ENCODE data around the gene NACC2.
A peak's percentile ranks its signal among the peaks of the same experiment; 100 is the strongest.

Gene NACC2

GRCh38 chr9:136011376-136011702 is 83.8 kb downstream of the NACC2 start:
- Histone ChIP-seq H3K36me3 (ENCODE audit: control insufficient read depth, insufficient read depth, low read length) (peaks cover 3% of the 10 kb centered on the region), H3K4me3 (ENCODE audit: low read length) (no peak overlapping the region), H3K9ac (ENCODE audit: low read length) (no peak overlapping the region), H3K4me1 (ENCODE audit: control insufficient read depth, insufficient read depth, low read length) (peaks cover 22% of the 10 kb centered on the region), H3K27ac (ENCODE audit: low read depth, low read length) (peak overlapping the region; percentile 75), H3K27me3 (ENCODE audit: control insufficient read depth, insufficient read depth, low read length) (no peaks in the 10 kb centered on the region)

GRCh38 chr9:136010615-136011361 is 84.3 kb downstream of the NACC2 start:
- Histone ChIP-seq H3K27ac (ENCODE audit: low read depth, low read length) (peak overlapping the region; percentile 51), H3K9ac (ENCODE audit: low read length) (no peak overlapping the region), H3K36me3 (ENCODE audit: control insufficient read depth, insufficient read depth, low read length) (peaks cover 3% of the 10 kb centered on the region), H3K4me3 (ENCODE audit: low read length) (no peak overlapping the region), H3K27me3 (ENCODE audit: control insufficient read depth, insufficient read depth, low read length) (no peaks in the 10 kb centered on the region), H3K4me1 (ENCODE audit: control insufficient read depth, insufficient read depth, low read length) (peaks cover 22% of the 10 kb centered on the region)

- Histone ChIP-seq H3K27ac (ENCODE audit: low read depth, low read length) (no peak overlapping the region), H3K9ac (ENCODE audit: low read length) (no peak overlapping the region), H3K4me1 (ENCODE audit: control insufficient read depth, insufficient read depth, low read length) (peaks cover 22% of the 10 kb centered on the region), H3K27me3 (ENCODE audit: control insufficient read depth, insufficient read depth, low read length) (no peaks in the 10 kb centered on the region), H3K36me3 (ENCODE audit: control insufficient read depth, insufficient read depth, low read length) (peaks cover 3% of the 10 kb centered on the region), H3K4me3 (ENCODE audit: low read length) (no peak overlapping the region)
Observed at GRCh38 chr9:136010176-136010575, 84.9 kb downstream of the NACC2 start.

GRCh38 chr9:136009516-136009915 is 85.6 kb downstream of the NACC2 start:
- Histone ChIP-seq H3K36me3 (ENCODE audit: control insufficient read depth, insufficient read depth, low read length) (peaks cover 3% of the 10 kb centered on the region), H3K4me3 (ENCODE audit: low read length) (no peak overlapping the region), H3K9ac (ENCODE audit: low read length) (no peak overlapping the region), H3K4me1 (ENCODE audit: control insufficient read depth, insufficient read depth, low read length) (peaks cover 22% of the 10 kb centered on the region), H3K27ac (ENCODE audit: low read depth, low read length) (no peak overlapping the region), H3K27me3 (ENCODE audit: control insufficient read depth, insufficient read depth, low read length) (no peaks in the 10 kb centered on the region)

GRCh38 chr9:136008693-136008997 is 86.4 kb downstream of the NACC2 start:
- peaks cover 3% of the 10 kb centered on the region for H3K36me3 ChIP-seq (ENCODE audit: control insufficient read depth, insufficient read depth, low read length)
- H3K27me3 ChIP-seq (ENCODE audit: control insufficient read depth, insufficient read depth, low read length): no peaks in the 10 kb centered on the region
- no peak overlapping the region for H3K4me3 ChIP-seq (ENCODE audit: low read length)
- H3K27ac ChIP-seq (ENCODE audit: low read depth, low read length): peak overlapping the region; percentile 73
- H3K4me1 ChIP-seq (ENCODE audit: control insufficient read depth, insufficient read depth, low read length): peaks cover 22% of the 10 kb centered on the region
- no peak overlapping the region for H3K9ac ChIP-seq (ENCODE audit: low read length)

DNA sequence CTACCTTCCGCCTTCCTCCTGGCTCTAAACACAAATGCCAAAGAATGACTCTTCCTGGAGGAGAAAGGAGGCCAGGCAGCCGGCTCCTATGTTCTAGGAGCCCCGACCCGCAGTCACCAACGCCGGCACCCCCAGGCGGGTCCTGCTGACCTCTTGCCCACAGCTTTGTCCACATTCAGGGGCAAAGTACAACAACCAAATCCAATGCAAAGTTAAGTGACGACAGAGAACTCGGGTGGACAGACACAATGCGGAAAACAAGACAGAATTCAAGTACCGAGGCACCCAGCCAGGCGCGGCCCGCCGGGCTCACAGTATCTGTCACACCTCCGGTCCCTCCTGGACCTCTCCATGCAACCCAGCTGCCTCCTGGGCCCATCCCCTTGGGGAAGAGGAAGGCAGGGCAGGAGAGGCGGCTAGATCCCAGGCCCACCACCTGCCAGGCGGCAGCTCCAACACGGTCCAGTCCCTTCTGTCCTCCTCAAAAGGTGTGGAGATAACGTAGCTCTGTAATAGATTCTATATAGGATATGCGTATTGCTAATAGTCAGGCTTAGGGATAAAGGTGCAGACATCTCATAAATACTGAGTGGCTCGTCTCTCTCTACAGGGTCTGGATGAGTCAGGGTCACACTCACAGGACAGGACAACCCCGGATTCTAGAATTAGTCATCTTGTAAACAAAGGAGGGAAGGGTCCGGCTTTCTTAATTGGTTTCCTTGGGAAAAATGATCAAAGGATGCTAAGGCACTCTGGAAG is 87.0 kb downstream of the NACC2 start:
- no peaks in the 10 kb centered on the region for H3K36me3 ChIP-seq (ENCODE audit: control insufficient read depth, insufficient read depth, low read length)
- peaks cover 27% of the 10 kb centered on the region for H3K4me1 ChIP-seq (ENCODE audit: control insufficient read depth, insufficient read depth, low read length)
- peak overlapping the region; percentile 73 for H3K27ac ChIP-seq (ENCODE audit: low read depth, low read length)
- H3K9ac ChIP-seq (ENCODE audit: low read length): no peak overlapping the region
- H3K27me3 ChIP-seq (ENCODE audit: control insufficient read depth, insufficient read depth, low read length): no peaks in the 10 kb centered on the region
- H3K4me3 ChIP-seq (ENCODE audit: low read length): no peak overlapping the region

DNA sequence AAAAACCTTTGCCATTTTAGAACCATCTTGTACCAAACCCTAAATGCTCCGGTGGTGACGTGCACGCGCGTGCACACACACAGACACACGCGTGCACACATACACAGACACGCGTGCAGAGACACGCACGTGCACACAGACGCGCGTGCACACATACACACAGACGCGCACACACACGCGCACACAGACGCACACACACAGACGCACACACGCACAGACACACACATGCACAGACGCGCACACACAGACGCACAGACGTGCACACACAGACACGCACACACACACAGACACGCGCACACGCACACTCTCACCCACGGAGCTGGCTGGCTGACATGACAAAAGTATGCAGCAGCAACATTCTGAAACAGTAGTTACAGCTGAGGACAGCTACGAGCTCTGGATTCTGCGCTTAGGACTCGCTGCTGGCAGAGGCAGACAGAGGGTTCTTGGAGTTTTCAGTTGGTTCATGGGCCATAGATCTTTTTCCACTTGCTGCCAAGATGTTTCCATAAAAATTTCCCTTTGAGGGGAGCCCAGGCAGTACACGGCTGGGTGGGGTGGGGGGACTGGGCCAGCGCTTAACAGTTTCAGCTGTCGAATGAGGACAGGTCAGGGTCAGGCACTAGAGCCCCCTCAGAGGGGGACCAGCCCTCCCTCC is 87.7 kb downstream of the NACC2 start:
- Histone ChIP-seq H3K36me3 (ENCODE audit: control insufficient read depth, insufficient read depth, low read length) (no peaks in the 10 kb centered on the region), H3K4me3 (ENCODE audit: low read length) (no peak overlapping the region), H3K27ac (ENCODE audit: low read depth, low read length) (peak overlapping the region; percentile 73), H3K9ac (ENCODE audit: low read length) (no peak overlapping the region), H3K4me1 (ENCODE audit: control insufficient read depth, insufficient read depth, low read length) (peaks cover 25% of the 10 kb centered on the region), H3K27me3 (ENCODE audit: control insufficient read depth, insufficient read depth, low read length) (no peaks in the 10 kb centered on the region)

DNA sequence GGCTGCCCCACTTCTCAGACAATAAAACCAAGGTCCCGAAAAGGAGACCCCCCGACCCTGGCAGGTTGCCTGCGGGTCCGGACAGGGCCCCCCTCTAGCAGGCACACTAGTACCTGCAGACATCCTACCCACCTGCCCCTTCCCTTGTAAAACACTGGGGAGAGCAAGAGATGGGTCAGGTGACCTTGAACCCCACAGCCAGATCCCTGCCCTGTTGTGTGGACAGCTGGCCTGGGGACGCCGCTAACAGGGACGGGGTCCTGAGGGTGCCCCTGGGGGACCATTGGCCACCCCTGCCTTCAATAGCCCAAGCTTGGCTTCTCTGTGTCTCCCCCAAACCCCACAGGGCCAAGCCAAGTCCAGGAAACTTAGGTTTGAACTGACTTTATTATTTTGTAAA is 88.9 kb downstream of the NACC2 start:
- Histone ChIP-seq H3K36me3 (ENCODE audit: control insufficient read depth, insufficient read depth, low read length) (no peaks in the 10 kb centered on the region), H3K4me1 (ENCODE audit: control insufficient read depth, insufficient read depth, low read length) (peaks cover 17% of the 10 kb centered on the region), H3K27ac (ENCODE audit: low read depth, low read length) (no peak overlapping the region), H3K9ac (ENCODE audit: low read length) (no peak overlapping the region), H3K4me3 (ENCODE audit: low read length) (no peak overlapping the region), H3K27me3 (ENCODE audit: control insufficient read depth, insufficient read depth, low read length) (no peaks in the 10 kb centered on the region)

- Histone ChIP-seq H3K36me3 (ENCODE audit: control insufficient read depth, insufficient read depth, low read length) (no peaks in the 10 kb centered on the region), H3K27me3 (ENCODE audit: control insufficient read depth, insufficient read depth, low read length) (no peaks in the 10 kb centered on the region), H3K9ac (ENCODE audit: low read length) (no peak overlapping the region), H3K4me1 (ENCODE audit: control insufficient read depth, insufficient read depth, low read length) (peaks cover 17% of the 10 kb centered on the region), H3K27ac (ENCODE audit: low read depth, low read length) (no peak overlapping the region), H3K4me3 (ENCODE audit: low read length) (no peak overlapping the region)
Observed at GRCh38 chr9:136004712-136005111, 90.4 kb downstream of the NACC2 start.

GRCh38 chr9:136004219-136004618 is 90.9 kb downstream of the NACC2 start:
- Histone ChIP-seq H3K36me3 (ENCODE audit: control insufficient read depth, insufficient read depth, low read length) (no peaks in the 10 kb centered on the region), H3K27ac (ENCODE audit: low read depth, low read length) (no peak overlapping the region), H3K4me3 (ENCODE audit: low read length) (no peak overlapping the region), H3K9ac (ENCODE audit: low read length) (no peak overlapping the region), H3K4me1 (ENCODE audit: control insufficient read depth, insufficient read depth, low read length) (peaks cover 17% of the 10 kb centered on the region), H3K27me3 (ENCODE audit: control insufficient read depth, insufficient read depth, low read length) (no peaks in the 10 kb centered on the region)

- Histone ChIP-seq H3K27ac (ENCODE audit: low read depth, low read length) (no peak overlapping the region), H3K27me3 (ENCODE audit: control insufficient read depth, insufficient read depth, low read length) (no peaks in the 10 kb centered on the region), H3K4me3 (ENCODE audit: low read length) (no peak overlapping the region), H3K36me3 (ENCODE audit: control insufficient read depth, insufficient read depth, low read length) (no peaks in the 10 kb centered on the region), H3K4me1 (ENCODE audit: control insufficient read depth, insufficient read depth, low read length) (peaks cover 13% of the 10 kb centered on the region), H3K9ac (ENCODE audit: low read length) (no peak overlapping the region)
Observed at GRCh38 chr9:136003411-136004218, 91.5 kb downstream of the NACC2 start.

DNA sequence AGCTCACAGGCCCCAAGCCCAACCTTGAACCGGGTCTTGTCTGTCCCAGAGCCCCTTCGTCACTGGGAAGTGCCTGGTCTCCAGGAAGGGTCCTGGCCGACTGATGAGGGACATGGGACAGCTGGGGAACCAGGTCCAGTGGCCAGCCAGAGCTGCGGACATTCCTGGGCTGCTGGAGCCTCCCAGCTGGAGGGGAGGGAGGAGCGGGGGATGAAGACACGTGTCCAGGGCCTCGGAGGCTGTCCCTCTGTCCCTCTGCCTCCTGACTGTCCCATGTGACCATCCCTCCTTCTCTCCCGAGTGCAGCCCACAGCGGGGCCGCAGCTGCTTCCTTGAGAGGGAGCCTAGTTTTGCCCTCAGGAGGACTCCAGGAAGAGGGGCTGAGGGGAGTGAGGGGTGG is 92.2 kb downstream of the NACC2 start:
- H3K27me3 ChIP-seq (ENCODE audit: control insufficient read depth, insufficient read depth, low read length): no peaks in the 10 kb centered on the region
- no peak overlapping the region for H3K4me3 ChIP-seq (ENCODE audit: low read length)
- H3K9ac ChIP-seq (ENCODE audit: low read length): no peak overlapping the region
- H3K4me1 ChIP-seq (ENCODE audit: control insufficient read depth, insufficient read depth, low read length): peaks cover 9% of the 10 kb centered on the region
- no peaks in the 10 kb centered on the region for H3K36me3 ChIP-seq (ENCODE audit: control insufficient read depth, insufficient read depth, low read length)
- H3K27ac ChIP-seq (ENCODE audit: low read depth, low read length): no peak overlapping the region
